ENCODE data around the gene LRMDA. TPM values are rescaled to one million over a fixed set of nuclear protein-coding genes. Genes with fewer than 3 reads are reported as not detected.
A peak's percentile ranks its signal among the peaks of the same experiment; 100 is the strongest.

Gene LRMDA
- total RNA-seq (2021): not detected in 2 replicates
- percentile 2 among the genes with signal in this experiment for Bru-seq, nascent RNA
- BruChase-seq, experiment 1, labeled RNA remaining after a 2-hour chase: percentile 4 among the genes with signal in this experiment
- BruChase-seq, experiment 2, labeled RNA remaining after a 6-hour chase: percentile 7 among the genes with signal in this experiment
- long read RNA-seq: 0 reads

DNA sequence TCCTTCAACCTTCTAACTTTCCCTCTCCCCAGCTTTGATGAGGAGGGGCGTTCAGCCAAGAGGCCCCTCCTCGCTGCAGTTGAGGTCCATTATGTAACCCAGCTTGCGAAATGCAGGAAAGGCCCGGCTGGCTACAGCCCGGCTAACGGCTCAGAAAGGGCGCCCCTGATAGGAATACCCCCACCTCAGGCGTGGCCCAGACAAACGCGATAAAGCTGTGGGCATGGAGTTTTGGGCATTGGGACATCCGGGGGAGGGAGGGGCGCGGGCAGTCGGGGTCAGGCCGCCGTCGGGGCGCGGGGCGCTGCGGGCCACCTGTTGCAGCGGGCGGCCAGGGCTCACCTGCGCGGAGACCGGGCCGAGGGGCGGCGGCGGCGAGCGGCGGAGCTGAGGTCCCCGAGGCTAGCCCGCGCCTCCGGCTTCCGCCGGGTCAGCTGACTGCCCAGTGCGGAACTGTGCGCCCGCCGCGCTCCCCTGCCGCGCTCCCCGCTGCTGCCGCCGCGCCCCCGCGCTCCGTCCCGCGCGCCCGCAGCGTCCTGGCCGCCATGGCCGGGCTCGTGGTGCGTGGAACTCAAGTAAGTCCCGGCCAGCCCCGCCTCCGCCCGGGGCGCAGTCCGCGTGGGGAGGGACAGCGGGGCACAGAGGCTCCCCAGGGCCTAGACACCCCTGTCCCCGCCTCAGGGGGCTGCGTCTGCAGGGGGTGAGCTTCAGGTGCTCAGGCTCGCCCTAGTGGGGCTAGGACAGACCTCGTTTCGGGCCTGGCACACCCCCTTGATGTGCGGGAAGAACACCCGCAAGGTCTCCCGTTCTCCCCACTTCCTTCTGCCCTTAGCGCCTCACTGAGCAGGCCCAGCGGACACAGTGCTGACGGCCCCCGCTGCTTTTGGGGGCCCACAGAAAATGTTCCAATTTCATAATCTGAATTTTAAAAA, at the start of gene LRMDA:
Gene LRMDA (plus strand): TSS at position 445 of the 932 bp plus-strand sequence.
- TF ChIP-seq, protein P1, sequence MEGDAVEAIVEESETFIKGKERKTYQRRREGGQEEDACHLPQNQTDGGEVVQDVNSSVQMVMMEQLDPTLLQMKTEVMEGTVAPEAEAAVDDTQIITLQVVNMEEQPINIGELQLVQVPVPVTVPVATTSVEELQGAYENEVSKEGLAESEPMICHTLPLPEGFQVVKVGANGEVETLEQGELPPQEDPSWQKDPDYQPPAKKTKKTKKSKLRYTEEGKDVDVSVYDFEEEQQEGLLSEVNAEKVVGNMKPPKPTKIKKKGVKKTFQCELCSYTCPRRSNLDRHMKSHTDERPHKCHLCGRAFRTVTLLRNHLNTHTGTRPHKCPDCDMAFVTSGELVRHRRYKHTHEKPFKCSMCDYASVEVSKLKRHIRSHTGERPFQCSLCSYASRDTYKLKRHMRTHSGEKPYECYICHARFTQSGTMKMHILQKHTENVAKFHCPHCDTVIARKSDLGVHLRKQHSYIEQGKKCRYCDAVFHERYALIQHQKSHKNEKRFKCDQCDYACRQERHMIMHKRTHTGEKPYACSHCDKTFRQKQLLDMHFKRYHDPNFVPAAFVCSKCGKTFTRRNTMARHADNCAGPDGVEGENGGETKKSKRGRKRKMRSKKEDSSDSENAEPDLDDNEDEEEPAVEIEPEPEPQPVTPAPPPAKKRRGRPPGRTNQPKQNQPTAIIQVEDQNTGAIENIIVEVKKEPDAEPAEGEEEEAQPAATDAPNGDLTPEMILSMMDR (conservative IDR thresholded peaks at IDR 0.05; ENCODE audit: low read depth, low read length): no peak
- no peak for TF ChIP-seq EZH2 (IDR thresholded peaks at IDR 0.05; ENCODE audit: borderline replicate concordance, low read depth, low read length, poor library complexity, severe bottlenecking)
- no TSS peak for BruUV-seq (replicated peaks)
- CTCF ChIA-PET: no interaction called here
- Histone ChIP-seq H3K4me1 (ENCODE audit: insufficient read depth, low read length, poor library complexity, severe bottlenecking) (no peaks in the 10 kb centered on the region), H3K4me3 (ENCODE audit: low read depth, low read length, poor library complexity, severe bottlenecking) (no peak within 1 kb of the TSS), H3K27ac (ENCODE audit: low read depth, low read length, poor library complexity, severe bottlenecking) (no peak within 1 kb of the TSS), H3K36me3 (ENCODE audit: insufficient read depth, low read length, poor library complexity, severe bottlenecking) (no peaks in the 10 kb centered on the region), H3K9me3 (ENCODE audit: low read depth, low read length, poor library complexity, severe bottlenecking) (no peaks in the 10 kb centered on the region), H3K27me3 (replicated peaks; ENCODE audit: insufficient read depth, low read depth, low read length, poor library complexity) (peaks cover 78% of the 10 kb centered on the region)
- POLR2A ChIA-PET (ENCODE audit: low non-redundant PET): interaction anchor here (0.5 kb wide), 1 partner anchor 200 kb away, joined by 3 read pairs; no protein-coding TSS in a partner anchor
- no peak for DNase-seq (ENCODE audit: low spot score)
- intact Hi-C loops (cut with micrococcal nuclease; ENCODE audit: unreplicated experiment): no loop called here

DNA sequence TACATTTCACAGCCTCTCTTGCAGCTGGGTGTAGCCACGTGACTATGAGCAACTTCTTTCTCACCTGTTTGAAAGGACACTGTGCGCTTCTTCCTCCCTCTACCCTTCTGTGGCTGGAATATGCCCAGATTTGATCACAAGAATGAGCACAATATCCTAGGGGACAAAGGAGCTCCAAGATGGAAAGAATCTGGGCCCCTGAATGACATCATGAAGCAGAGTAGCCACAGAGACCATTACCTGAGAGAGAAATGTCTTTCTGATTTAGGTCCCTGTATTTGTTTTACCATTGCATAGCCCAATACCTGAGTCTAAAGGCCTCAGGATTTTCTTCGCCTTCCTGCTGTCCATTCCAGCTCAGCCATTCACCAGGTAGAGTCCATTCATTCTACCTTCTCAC, 45.3 kb upstream of the LRMDA start:
- no TSS peak for BruUV-seq (replicated peaks)
- H3K36me3 ChIP-seq (ENCODE audit: insufficient read depth, low read length, poor library complexity, severe bottlenecking): no peaks in the 10 kb centered on the region
- no peak overlapping the region for H3K4me3 ChIP-seq (ENCODE audit: low read depth, low read length, poor library complexity, severe bottlenecking)
- TF ChIP-seq, protein P1 (conservative IDR thresholded peaks at IDR 0.05; ENCODE audit: low read depth, low read length): no peak
- no peak for TF ChIP-seq EZH2 (IDR thresholded peaks at IDR 0.05; ENCODE audit: borderline replicate concordance, low read depth, low read length, poor library complexity, severe bottlenecking)
- H3K27ac ChIP-seq (ENCODE audit: low read depth, low read length, poor library complexity, severe bottlenecking): no peak overlapping the region
- H3K9me3 ChIP-seq (ENCODE audit: low read depth, low read length, poor library complexity, severe bottlenecking): no peaks in the 10 kb centered on the region
- intact Hi-C loops (cut with micrococcal nuclease; ENCODE audit: unreplicated experiment): no loop called here
- H3K4me1 ChIP-seq (ENCODE audit: insufficient read depth, low read length, poor library complexity, severe bottlenecking): no peaks in the 10 kb centered on the region
- POLR2A ChIA-PET (ENCODE audit: low non-redundant PET): no interaction called here
- peaks cover 72% of the 10 kb centered on the region for H3K27me3 ChIP-seq (replicated peaks; ENCODE audit: insufficient read depth, low read depth, low read length, poor library complexity)
- no peak for DNase-seq (ENCODE audit: low spot score)
- CTCF ChIA-PET: no interaction called here

GRCh38 chr10:75388082-75388481, 43.3 kb upstream of the LRMDA start:
- BruUV-seq (replicated peaks): no TSS peak
- ChIA-PET CTCF (no interaction called here), POLR2A (ENCODE audit: low non-redundant PET) (no interaction called here)
- peaks cover 73% of the 10 kb centered on the region for H3K27me3 ChIP-seq (replicated peaks; ENCODE audit: insufficient read depth, low read depth, low read length, poor library complexity)
- intact Hi-C loops (cut with micrococcal nuclease; ENCODE audit: unreplicated experiment): no loop called here
- no peak for DNase-seq (ENCODE audit: low spot score)
- H3K27ac ChIP-seq (ENCODE audit: low read depth, low read length, poor library complexity, severe bottlenecking): no peak overlapping the region
- H3K4me3 ChIP-seq (ENCODE audit: low read depth, low read length, poor library complexity, severe bottlenecking): no peak overlapping the region
- H3K36me3 ChIP-seq (ENCODE audit: insufficient read depth, low read length, poor library complexity, severe bottlenecking): no peaks in the 10 kb centered on the region
- no peaks in the 10 kb centered on the region for H3K4me1 ChIP-seq (ENCODE audit: insufficient read depth, low read length, poor library complexity, severe bottlenecking)
- no peaks in the 10 kb centered on the region for H3K9me3 ChIP-seq (ENCODE audit: low read depth, low read length, poor library complexity, severe bottlenecking)
- TF ChIP-seq, protein P1 (conservative IDR thresholded peaks at IDR 0.05; ENCODE audit: low read depth, low read length): no peak
- TF ChIP-seq EZH2 (IDR thresholded peaks at IDR 0.05; ENCODE audit: borderline replicate concordance, low read depth, low read length, poor library complexity, severe bottlenecking): no peak
